GM12891 (cell line): ENCODE data around the gene SAT2.

Experiments used
- POLR2A ChIP-seq: IDR thresholded peaks from 2 replicates; pipeline ENCODE4 v1.6.1; 2011; ENCODE audit warnings: low read depth, low read length, control low read depth
- POLR2AphosphoS5 ChIP-seq: IDR thresholded peaks from 2 replicates; pipeline ENCODE4 v1.6.1; 2011; ENCODE audit warnings: low read depth, low read length, control low read depth
- TAF1 ChIP-seq: IDR thresholded peaks from 2 replicates; pipeline ENCODE4 v1.6.1; 2011; ENCODE audit warnings: low read depth, low read length, control low read depth

DNA sequence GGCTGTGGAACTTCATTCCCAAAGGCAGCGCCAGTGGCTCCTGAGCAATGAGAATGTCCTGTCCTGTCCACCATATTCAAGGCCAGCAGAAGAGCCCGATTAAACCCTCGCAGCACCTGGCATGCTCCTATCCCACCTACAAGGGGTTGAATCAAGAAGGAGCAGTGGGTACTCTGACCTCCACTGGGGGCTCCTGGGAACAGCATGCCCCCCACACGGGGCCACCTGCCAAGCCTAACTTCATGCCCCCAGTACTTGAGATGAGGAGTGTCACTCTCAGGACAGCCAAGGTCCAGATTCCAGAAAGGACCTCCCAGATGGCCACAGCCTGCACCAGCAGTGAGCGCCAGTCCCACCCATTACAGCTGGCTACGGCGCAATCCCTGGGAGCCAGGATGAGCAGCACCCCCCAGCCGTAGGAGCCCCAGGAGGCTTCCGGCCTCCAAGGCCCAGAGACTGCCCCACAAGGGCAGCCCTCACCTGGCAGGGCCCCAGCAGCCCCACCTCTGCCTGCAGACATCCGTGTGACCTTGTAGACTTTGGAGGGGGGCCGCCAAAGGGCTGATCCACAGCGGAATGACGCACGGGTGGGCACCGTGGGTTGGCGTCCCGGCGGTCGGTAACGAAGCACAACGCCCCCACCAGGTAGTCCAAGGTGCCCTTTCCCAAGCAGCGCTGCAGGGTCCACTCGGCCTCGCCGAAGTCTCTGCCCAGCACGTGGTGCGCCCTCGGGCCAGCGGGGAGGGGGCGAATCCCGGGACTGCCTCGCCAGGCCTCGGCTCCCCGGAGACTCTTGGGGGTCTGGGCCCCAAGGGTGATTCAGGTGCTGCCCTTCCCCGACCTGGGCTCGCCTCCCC, 45.0 kb downstream of the SAT2 start:
- TF ChIP-seq TAF1 (no peak), POLR2A (no peak), POLR2AphosphoS5 (no peak)
